ENCODE results near the gene ATP5F1E.
"Not testable (repeated sequence)": the region's sequence is repeated elsewhere in the genome, so short reads cannot be mapped to it uniquely, and the experiment has no call there.

The ATP5F1E gene

GRCh38 chr20:59042796-59043631, 10.9 kb upstream of the ATP5F1E start:
- DNase-seq (peak; percentile 97), ATAC-seq (peak; percentile 98)

- DNase-seq (no peak), ATAC-seq (peak; percentile 26)
Measured at GRCh38 chr20:59042151-59042795, 10.1 kb upstream of the ATP5F1E start, which contains the start of gene PRELID3B. PRELID3B (minus strand) TSS chr20:59042786; CDS start chr20:59042730, 56 bp downstream.

- not testable (repeated sequence) for DNase-seq, ATAC-seq
Measured at GRCh38 chr20:59041487-59041886, 9.4 kb upstream of the ATP5F1E start.

GRCh38 chr20:59040667-59041066, 8.5 kb upstream of the ATP5F1E start:
- ATAC-seq (no peak), DNase-seq (no peak)

- DNase-seq = no peak
- ATAC-seq = no peak
Measured at GRCh38 chr20:59039233-59039632, 7.1 kb upstream of the ATP5F1E start.

- no peak for ATAC-seq
- no peak for DNase-seq
Measured at GRCh38 chr20:59037386-59037785, 5.3 kb upstream of the ATP5F1E start.

- no peak for ATAC-seq
Measured at GRCh38 chr20:59035381-59035780, 3.2 kb upstream of the ATP5F1E start.

GRCh38 chr20:59033616-59034165, 1.6 kb upstream of the ATP5F1E start:
- DNase-seq (no peak), ATAC-seq (no peak)

More at GRCh38 chr20:59035381-59035780, 3.2 kb upstream of the ATP5F1E start:
- no peak for DNase-seq

- ATAC-seq (no peak), DNase-seq (no peak)
Measured at GRCh38 chr20:59033093-59033492, 958 bp upstream of the ATP5F1E start.

GRCh38 chr20:59032713-59033059, 551 bp upstream of the ATP5F1E start:
- DNase-seq (no peak), ATAC-seq (peak; percentile 20)

GRCh38 chr20:59031564-59032022, 542 bp downstream of the ATP5F1E start:
- no peak for ATAC-seq
- no peak for DNase-seq

- no peak for ATAC-seq
- no peak for DNase-seq
Measured at GRCh38 chr20:59030911-59031563, 1.1 kb downstream of the ATP5F1E start.

GRCh38 chr20:59028812-59029211, 3.3 kb downstream of the ATP5F1E start:
- ATAC-seq (no peak), DNase-seq (no peak)

GRCh38 chr20:59027741-59028320, 4.3 kb downstream of the ATP5F1E start:
- DNase-seq (no peak), ATAC-seq (no peak)

GRCh38 chr20:59026904-59027740, 5.0 kb downstream of the ATP5F1E start:
- DNase-seq = no peak
- ATAC-seq = no peak

GRCh38 chr20:59025511-59025910, 6.6 kb downstream of the ATP5F1E start:
- ATAC-seq (no peak), DNase-seq (no peak)

GRCh38 chr20:59025086-59025485, 7.0 kb downstream of the ATP5F1E start:
- ATAC-seq (no peak), DNase-seq (no peak)

GRCh38 chr20:59024111-59024530, 8.0 kb downstream of the ATP5F1E start:
- DNase-seq (no peak), ATAC-seq (no peak)

- DNase-seq (no peak), ATAC-seq (no peak)
Measured at GRCh38 chr20:59023616-59024015, 8.5 kb downstream of the ATP5F1E start.

GRCh38 chr20:59022754-59023153, 9.4 kb downstream of the ATP5F1E start:
- ATAC-seq (no peak), DNase-seq (no peak)

GRCh38 chr20:59020938-59021551, 11.1 kb downstream of the ATP5F1E start:
- no peak for ATAC-seq
- DNase-seq = no peak
